SHP77 (cell line): ENCODE measurements around the gene SLC2A10.
"Not testable (repeated sequence)": the region's sequence is repeated elsewhere in the genome, so short reads cannot be mapped to it uniquely, and the experiment has no call there.

Experiments used
- DNase-seq, 2 experiments: peaks; one replicate each; lab custom pipeline; 2025; lab: John Stamatoyannopoulos, UW

SLC2A10 gene

DNA sequence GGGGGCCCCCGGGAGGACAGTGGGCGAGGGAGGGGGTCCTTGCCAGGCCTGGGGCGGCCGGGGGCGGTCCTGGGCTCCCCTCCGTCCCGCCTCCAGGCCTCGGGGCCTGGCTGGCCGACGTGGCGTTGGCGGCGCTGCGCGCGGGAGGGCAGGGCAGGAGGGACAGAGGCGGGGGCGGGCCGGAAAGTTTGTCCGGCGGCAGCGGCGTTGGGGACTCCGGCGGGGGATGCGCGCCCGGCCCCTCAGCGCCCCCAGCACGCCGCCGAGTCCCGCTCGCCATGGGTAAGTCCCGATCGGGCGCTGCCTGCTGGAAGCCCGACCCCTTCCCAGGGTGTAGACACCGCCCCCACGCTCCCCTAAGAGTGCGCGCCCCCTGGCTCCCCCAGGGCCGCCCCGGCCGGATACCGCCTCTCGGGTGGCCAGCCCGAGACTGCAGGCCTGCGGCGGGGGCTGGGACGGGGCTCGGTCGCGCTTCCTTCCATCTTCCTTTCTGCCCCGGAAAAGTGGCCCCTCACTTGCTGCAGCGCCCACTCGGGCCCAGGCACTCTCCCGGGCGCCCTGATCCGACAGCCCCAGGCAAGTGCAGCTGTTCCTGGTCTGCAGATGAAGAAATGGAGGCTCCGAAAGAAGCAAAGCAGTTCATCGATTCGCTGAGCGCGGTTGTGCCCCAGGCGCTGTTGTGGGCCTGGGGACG, at the start of gene SLC2A10:
TSS of gene SLC2A10 (plus strand) at position 191 of the 694 bp plus-strand sequence. CDS start at position 279, 88 bp downstream.
- no peak for DNase-seq

DNA sequence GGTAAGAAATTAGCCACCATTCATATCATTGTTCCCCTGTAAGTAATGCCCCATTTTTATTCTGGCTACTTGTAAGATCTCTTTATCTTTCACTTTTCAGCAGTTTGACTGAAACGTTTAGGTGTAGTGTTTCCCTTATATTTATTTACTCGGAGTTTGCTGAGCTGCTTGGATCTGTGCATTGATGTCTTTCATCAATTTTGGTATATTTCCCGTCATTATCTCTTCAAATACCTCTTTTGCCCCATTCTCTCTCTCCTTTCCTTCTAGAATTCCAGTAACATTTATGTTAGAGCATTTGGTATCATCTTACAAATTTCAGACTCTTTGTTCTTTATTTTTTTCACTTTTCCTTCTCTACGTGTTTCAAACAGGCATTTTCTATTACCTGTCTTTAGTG, 49.0 kb upstream of the SLC2A10 start:
- no peak for DNase-seq

- DNase-seq: no peak
These were observed 47.8 kb upstream of the SLC2A10 start for GRCh38 chr20:46661659-46662058.

GRCh38 chr20:46663531-46663930, 45.9 kb upstream of the SLC2A10 start:
- no peak for DNase-seq

DNA sequence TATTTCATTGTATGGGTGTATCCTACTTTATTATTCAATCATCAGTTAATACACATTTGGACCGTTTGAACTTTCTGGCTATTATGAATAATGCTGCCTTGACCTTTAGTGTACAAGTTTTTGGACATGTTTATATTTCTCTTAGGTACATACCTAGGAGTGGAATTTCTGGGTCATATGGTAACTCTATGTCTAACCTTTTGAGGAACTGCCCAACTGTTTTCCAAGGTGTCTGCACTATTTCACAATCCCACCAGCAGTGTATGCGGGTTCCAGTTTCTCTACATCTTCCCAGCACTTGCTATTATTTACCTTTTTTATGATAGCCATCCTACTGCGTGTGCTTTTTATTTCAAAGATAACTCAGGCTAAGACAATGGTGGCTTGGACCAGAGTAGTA, 43.8 kb upstream of the SLC2A10 start:
- DNase-seq: no peak

DNA sequence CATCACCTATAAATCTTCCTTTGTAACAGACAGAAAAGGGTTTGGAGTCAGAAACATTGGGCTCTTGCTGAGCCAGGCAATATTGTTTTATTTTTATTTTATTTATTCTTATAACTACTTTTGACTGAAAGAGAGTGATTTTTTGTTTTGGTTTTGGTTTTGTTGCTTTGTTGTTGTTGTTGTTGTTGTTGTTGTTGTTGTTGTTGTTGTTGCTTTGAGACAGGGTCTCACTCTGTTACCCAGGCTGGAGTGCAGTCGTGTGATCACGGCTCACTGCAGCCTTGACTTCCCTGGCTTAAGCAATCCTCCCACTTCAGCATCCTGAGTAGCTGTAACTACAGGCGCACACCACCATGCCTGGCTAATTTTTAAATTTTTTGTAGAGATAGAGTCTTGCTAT, 43.1 kb upstream of the SLC2A10 start:
- no peak for DNase-seq

DNA sequence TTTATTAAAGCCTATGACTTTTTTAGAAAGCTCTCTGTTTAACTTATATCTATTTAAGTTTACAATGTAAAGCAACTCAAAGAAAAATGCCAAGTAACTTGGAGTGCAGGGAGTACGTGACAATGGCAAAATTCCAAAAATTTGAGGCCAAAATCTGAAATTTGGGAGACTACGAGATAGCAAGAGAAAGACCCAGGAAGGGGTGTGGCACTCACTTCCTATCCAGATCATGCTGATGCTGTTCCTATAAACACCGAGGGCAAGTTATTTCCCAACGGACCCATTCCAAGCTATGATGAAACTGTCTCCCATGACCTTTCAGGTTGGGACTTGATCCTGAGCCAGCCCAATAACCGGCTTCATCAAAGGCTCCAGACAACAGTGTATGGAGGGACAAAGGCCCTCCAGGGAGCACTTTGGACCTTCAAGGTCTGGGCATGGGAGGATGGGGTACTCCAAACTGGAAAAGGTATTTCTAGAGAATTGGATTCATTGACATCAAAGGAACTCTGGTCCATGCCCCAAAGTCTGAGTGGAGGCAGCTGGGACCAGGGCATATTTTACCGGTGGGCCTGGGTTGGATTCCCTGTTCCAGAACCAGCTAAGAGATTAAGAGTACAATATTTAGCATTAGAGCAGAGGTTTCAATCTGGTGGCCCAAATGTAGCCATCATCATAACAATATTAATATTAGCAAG, 42.5 kb upstream of the SLC2A10 start:
- DNase-seq: no peak

DNA sequence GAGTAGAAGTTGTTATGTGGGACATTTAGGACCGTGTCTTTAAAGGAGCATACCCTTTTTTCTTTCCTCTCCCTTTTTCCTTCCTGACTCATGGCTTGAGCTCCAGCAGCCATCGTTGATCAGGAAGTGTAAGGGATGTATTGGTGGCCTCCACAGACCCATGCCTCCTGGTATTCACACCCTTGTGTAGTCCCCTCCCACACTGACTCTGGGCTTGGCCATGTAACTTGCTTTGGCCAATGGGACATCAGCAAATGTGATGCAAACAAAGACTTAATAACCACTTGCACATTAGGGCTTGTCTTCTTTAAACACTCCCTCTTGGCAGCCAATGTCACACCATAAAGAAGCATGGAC, 39.2 kb upstream of the SLC2A10 start:
- DNase-seq: no peak

DNA sequence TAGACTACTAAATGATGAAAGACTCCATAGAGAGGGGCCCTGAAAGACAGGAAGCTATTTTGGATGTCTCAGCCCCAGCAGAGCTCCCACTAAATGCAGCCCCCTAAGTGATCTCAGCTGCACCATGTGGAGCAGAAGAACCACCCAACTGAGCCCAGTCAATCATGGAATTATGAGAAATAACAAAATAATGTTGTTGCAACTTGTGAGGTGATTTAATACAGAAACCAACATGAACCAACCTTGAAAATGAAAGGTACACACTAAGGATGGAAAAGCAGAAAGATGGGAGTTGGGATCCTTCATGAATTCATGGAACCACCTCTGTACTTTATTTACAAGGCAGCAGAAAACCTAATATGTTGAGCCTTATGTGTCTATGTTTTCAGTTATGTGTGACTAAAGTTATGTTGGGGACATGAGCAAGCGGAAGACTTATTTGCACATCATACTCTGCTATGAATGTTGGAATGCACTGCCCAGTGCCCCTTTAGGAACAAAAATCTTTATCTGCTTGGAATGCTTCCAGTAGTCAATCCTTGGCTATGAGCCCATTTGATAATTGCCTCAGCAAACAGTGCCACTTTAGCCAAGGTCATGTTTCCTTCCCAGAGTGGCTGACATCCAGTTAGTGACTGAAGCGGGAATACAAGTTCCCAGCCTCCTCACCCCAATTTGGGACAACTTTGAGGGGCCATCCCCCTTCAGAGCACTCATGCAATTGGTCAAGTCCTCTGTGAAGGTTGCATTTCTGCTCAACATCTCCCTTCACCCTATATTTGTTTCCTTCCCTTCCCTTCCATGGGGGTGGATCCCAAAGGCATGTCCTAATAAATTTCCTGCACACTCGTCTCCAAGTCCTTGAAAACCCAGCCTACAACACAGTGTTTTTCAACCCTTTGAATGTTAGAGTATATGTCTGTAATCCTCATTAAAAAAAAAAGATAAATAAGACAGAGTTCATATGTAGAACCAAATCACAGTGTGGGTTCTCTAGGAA, 38.6 kb upstream of the SLC2A10 start:
- DNase-seq: no peak

- DNase-seq: no peak
These were observed 37.4 kb upstream of the SLC2A10 start for GRCh38 chr20:46671866-46672542.

DNA sequence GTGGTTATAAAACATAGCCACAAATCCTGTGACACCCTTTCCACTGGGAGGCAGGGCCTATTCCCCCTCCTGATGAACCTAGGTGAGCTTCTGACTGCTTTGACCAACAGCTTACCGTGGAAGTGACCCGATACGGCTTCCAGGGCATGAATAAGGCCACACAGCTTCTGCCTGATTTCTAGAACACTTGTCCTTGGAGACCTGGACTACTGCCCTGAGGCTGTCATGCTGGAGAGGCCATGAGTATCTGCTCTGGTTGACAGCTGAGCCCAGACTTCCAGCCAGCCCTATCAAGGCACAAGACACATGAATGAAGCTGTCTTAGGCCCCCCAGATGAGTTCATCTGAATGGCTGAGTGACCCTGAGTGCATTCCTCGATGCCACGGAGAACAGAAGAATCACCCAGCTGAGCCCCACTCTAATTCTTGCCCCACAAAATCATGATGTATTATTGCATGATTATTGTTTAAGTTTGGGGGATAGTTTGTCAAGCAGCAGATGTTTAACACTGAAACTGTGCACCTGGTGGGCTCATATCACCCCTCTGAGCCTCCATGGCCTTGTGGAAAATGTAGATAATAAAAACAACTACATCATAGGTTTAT, 36.8 kb upstream of the SLC2A10 start:
- DNase-seq: no peak

- DNase-seq: no peak
These were observed 35.8 kb upstream of the SLC2A10 start for GRCh38 chr20:46673394-46674252.

- no peak for DNase-seq
These were observed 35.0 kb upstream of the SLC2A10 start for GRCh38 chr20:46674253-46675083.

DNA sequence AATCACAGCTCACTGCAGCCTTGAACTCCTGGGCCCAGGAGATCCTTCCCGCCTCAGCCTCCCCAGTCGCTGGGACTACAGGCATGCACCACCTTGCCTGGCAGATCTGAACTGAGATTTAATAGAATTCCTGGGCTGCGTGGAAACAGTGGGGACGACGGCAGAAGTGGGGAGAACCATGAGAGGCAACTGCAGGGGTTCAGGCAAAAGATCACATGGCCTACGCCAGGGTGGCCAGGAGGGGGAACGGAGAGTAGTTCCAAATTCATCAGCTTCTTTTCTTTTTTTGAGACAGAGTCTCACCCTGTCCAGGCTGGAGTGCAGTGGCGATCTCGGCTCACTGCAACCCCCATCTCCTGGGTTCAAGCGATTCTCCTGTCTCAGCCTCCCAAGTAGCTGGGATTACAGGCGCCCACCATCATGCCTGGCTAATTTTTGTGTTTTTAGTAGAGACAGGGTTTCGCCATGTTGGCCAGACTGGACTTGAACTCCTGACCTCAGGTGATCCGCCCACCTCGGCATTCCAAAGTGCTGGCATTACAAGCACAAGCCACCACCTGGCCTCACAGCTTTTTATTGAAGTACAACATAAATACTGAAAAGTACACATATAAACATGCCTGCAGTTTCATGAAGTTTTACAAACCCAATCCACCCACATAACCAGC, 32.7 kb upstream of the SLC2A10 start:
- not testable (repeated sequence) for DNase-seq

DNA sequence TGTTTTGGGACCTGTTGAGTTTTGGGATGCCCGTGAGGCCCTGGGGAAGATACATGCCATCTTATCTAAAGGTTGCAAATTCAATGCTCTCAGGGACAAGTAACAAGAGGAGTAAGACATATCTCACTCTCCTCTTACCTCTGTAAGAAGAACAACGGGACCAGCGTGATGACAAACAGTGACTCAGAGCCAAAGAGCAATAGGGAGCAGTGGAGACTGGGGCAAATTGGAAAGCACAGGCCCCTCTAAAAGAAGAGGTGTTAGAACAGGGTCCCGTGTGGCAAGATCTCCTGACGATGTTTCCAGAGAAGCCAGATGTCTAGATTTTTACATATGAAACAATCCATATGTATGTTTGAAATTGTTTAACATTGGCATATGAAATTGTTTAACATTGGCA, 31.8 kb upstream of the SLC2A10 start:
- DNase-seq: no peak

GRCh38 chr20:46678516-46678915, 30.9 kb upstream of the SLC2A10 start:
- no peak for DNase-seq

GRCh38 chr20:46680684-46681031, 28.8 kb upstream of the SLC2A10 start:
- no peak for DNase-seq

DNA sequence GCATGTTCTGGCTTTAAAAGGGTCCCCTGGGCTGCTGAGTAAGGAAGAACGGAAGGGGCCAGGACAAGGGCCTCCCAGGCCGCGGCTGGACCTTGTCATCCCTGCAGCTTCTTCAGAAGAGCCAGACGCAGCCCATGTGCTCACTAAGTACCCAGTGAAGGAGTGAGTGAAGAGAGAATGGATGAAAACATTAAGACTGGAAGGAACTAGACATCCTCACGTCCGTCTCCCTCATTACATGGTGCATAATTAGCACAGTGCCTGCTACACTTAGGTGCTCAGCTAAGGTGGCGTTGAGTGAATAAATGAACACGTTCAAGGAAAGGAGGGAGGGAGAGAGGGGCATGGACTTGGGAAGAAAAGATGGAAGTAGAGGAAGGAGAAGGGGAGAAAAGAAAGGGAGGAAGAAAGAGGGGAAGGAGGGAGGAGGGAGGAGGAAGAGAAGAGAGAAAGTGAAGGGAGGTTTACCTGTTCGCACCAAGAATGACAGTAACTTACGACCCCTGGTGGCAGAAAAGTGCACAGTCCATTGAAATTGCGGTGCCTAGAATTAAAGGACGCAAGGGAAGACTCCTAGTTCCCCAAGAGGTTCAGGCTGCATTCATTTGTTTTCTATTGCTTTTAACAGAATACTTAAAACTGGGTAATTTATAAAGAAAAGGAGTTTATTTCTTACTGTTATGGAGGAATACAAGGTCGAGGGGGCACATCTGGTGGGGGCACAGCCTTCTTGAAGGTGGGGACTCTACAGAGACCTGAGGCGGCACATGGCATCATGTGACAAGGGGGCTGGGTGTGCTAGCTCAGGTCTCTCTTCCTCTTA, 28.2 kb upstream of the SLC2A10 start:
- DNase-seq: peak; percentile 44 to 60
